ENCODE data around the gene CAMK1D.

CAMK1D gene

GRCh38 chr10:12675186-12675585 is 325.8 kb downstream of the CAMK1D start:
- H2AFZ ChIP-seq (ENCODE audit: low read depth), result no peak overlapping the region
- H3K4me1 ChIP-seq (ENCODE audit: low read depth, poor library complexity, severe bottlenecking), result no peaks in the 10 kb centered on the region
- no peak overlapping the region for H3K4me2 ChIP-seq
- H3K27me3 ChIP-seq (ENCODE audit: insufficient read depth, low read depth), result no peaks in the 10 kb centered on the region
- H3K9ac ChIP-seq, result no peak overlapping the region
- H4K20me1 ChIP-seq (ENCODE audit: insufficient read depth), result no peaks in the 10 kb centered on the region
- H3K4me3 ChIP-seq (IDR thresholded peaks at IDR 0.05; ENCODE audit: insufficient read depth, low read depth, low read length), result no peak overlapping the region
- H3K79me2 ChIP-seq (ENCODE audit: insufficient read depth, low read depth), result no peaks in the 10 kb centered on the region
- no peak overlapping the region for H3K27ac ChIP-seq
- H3K36me3 ChIP-seq (ENCODE audit: insufficient read depth), result no peaks in the 10 kb centered on the region
- TF ChIP-seq CTCF (conservative IDR thresholded peaks at IDR 0.05; ENCODE audit: low read depth, low read length), result no peak

- Histone ChIP-seq H3K9ac (no peak overlapping the region), H3K36me3 (ENCODE audit: insufficient read depth) (no peaks in the 10 kb centered on the region), H3K27me3 (ENCODE audit: insufficient read depth, low read depth) (no peaks in the 10 kb centered on the region), H3K79me2 (ENCODE audit: insufficient read depth, low read depth) (no peaks in the 10 kb centered on the region), H3K4me1 (ENCODE audit: low read depth, poor library complexity, severe bottlenecking) (no peaks in the 10 kb centered on the region), H3K4me3 (IDR thresholded peaks at IDR 0.05; ENCODE audit: insufficient read depth, low read depth, low read length) (no peak overlapping the region), H3K27ac (no peak overlapping the region), H4K20me1 (ENCODE audit: insufficient read depth) (no peaks in the 10 kb centered on the region), H3K4me2 (no peak overlapping the region), H2AFZ (ENCODE audit: low read depth) (no peak overlapping the region)
- TF ChIP-seq CTCF (conservative IDR thresholded peaks at IDR 0.05; ENCODE audit: low read depth, low read length), result no peak
Observed at GRCh38 chr10:12679636-12680035, 330.3 kb downstream of the CAMK1D start.

DNA sequence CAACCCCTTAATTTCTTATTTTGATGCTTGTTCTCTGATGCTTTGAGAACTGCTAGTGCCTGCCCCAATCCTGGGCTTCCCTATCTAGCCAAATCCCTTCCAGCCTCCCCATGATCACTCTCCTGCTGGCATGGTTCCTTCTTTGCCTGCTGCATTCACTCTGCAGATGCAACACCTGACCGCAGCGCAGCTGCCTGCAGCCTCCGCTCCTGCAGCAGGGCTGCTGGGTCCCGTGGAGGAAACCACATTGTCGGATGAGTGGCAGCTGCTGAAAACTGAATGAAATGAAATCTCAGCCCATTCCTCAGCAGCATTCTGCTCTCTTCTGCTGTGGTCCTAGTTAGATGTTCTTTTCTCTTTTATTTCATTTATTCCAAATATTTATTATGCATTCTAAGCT is 331.9 kb downstream of the CAMK1D start:
- H3K4me2 ChIP-seq, result no peak overlapping the region
- no peak overlapping the region for H3K9ac ChIP-seq
- no peak for TF ChIP-seq CTCF (conservative IDR thresholded peaks at IDR 0.05; ENCODE audit: low read depth, low read length)
- H4K20me1 ChIP-seq (ENCODE audit: insufficient read depth), result no peaks in the 10 kb centered on the region
- H3K36me3 ChIP-seq (ENCODE audit: insufficient read depth), result no peaks in the 10 kb centered on the region
- H3K4me3 ChIP-seq (IDR thresholded peaks at IDR 0.05; ENCODE audit: insufficient read depth, low read depth, low read length), result no peak overlapping the region
- H3K27me3 ChIP-seq (ENCODE audit: insufficient read depth, low read depth), result no peaks in the 10 kb centered on the region
- no peaks in the 10 kb centered on the region for H3K79me2 ChIP-seq (ENCODE audit: insufficient read depth, low read depth)
- no peaks in the 10 kb centered on the region for H3K4me1 ChIP-seq (ENCODE audit: low read depth, poor library complexity, severe bottlenecking)
- H2AFZ ChIP-seq (ENCODE audit: low read depth), result no peak overlapping the region
- no peak overlapping the region for H3K27ac ChIP-seq

DNA sequence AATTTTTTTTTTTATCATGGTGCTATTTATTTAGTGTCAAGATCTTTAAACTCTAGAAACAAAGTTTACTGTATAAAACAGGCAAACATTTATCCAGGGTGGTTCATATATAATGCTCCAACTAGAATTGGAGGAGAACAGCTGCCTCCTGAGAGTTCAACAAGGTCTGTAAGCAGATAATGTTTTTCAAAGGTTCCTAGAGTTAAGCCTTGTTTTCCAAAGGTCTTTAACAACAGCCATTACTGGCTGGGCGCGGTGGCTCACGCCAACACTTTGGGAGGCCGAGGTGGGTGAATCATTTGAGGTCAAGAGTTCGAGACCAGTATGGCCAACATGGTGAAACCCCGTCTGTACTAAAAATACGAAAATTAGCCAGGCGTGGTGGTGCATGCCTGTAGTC is 335.4 kb downstream of the CAMK1D start:
- no peak overlapping the region for H3K4me3 ChIP-seq (IDR thresholded peaks at IDR 0.05; ENCODE audit: insufficient read depth, low read depth, low read length)
- no peak overlapping the region for H3K27ac ChIP-seq
- H4K20me1 ChIP-seq (ENCODE audit: insufficient read depth), result no peaks in the 10 kb centered on the region
- H3K27me3 ChIP-seq (ENCODE audit: insufficient read depth, low read depth), result no peaks in the 10 kb centered on the region
- H3K79me2 ChIP-seq (ENCODE audit: insufficient read depth, low read depth), result no peaks in the 10 kb centered on the region
- no peaks in the 10 kb centered on the region for H3K4me1 ChIP-seq (ENCODE audit: low read depth, poor library complexity, severe bottlenecking)
- no peak overlapping the region for H3K9ac ChIP-seq
- no peak overlapping the region for H2AFZ ChIP-seq (ENCODE audit: low read depth)
- H3K4me2 ChIP-seq, result no peak overlapping the region
- TF ChIP-seq CTCF (conservative IDR thresholded peaks at IDR 0.05; ENCODE audit: low read depth, low read length), result no peak
- H3K36me3 ChIP-seq (ENCODE audit: insufficient read depth), result no peaks in the 10 kb centered on the region
